HFFc6 (cell line): ENCODE measurements around the gene IGF2BP3. TPM values are rescaled to one million over a fixed set of nuclear protein-coding genes. Genes with fewer than 3 reads are reported as not detected.
A peak's percentile ranks its signal among the peaks of the same experiment; 100 is the strongest.

ENCODE experiments used
- DNase-seq: peaks from one replicate; pipeline ENCODE4 v3.0.0-alpha.2; 2018
- H3K27ac Mint-ChIP-seq: 2 replicates; pipeline ENCODE4 v1.8.0; 2020; ENCODE audit warnings: mild to moderate bottlenecking, mixed read lengths
- H3K27me3 Mint-ChIP-seq: 2 replicates; pipeline ENCODE4 v1.8.0; 2021; ENCODE audit warnings: mild to moderate bottlenecking, moderate library complexity, mixed read lengths; ENCODE audit not compliant: insufficient read depth
- H3K36me3 Mint-ChIP-seq: 2 replicates; pipeline ENCODE4 v1.8.0; 2021; ENCODE audit warnings: low read depth, mixed read lengths
- H3K4me1 Mint-ChIP-seq: 2 replicates; pipeline ENCODE4 v1.8.0; 2020; ENCODE audit warnings: low read depth, mixed read lengths
- H3K4me3 Mint-ChIP-seq: 2 replicates; pipeline ENCODE4 v1.8.0; 2020; ENCODE audit warnings: mild to moderate bottlenecking, moderate library complexity, mixed read lengths
- H3K9me3 Mint-ChIP-seq: 2 replicates; pipeline ENCODE4 v1.8.0; 2020; ENCODE audit warnings: mild to moderate bottlenecking, mixed read lengths
- total RNA-seq, 6 experiments: library from RNA; stranded (reverse); fragmentation: NEBNext Ultra II Directional; extraction: Animal tissue kit (Norgen Biotek cat#: 25700); gene quantifications; 2 replicates in 1 of 6; 3 replicates in 5 of 6; pipeline ENCODE4 v1.2.3, GENCODE V29; 2021
- TF ChIP-seq, protein P1 (sequence below): fragments of 200-600 bp; sonication (generic); IDR thresholded peaks from 2 replicates; pipeline ENCODE4 v1.5.0; 2021; ENCODE audit warnings: antibody characterized with exemption, mild to moderate bottlenecking

Gene IGF2BP3
- total RNA-seq, 6 experiments from 2014 or later = 23.8 to 33.1 (median 31.0) TPM

DNA sequence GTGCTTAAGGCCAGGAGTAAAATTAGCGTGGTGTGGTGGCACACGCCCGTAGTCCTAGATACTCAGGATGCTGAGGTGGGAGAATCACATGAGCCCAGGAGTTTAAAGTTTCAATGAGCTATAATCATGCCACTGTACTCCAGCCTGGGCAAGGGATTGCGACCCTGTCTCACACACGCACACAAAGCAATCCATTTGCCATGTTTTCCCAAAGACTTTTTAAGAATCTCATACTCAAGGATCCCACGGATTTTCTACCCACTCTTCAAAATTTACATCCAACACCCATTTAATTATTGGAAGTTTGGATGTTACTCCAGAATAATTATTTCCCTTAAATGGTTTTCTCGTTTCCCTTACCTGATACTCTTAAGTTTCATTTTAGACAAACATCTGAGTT lies 47.9 kb downstream of the IGF2BP3 start:
- H3K4me3 Mint-ChIP-seq = no peak overlapping the region
- TF ChIP-seq, protein P1, sequence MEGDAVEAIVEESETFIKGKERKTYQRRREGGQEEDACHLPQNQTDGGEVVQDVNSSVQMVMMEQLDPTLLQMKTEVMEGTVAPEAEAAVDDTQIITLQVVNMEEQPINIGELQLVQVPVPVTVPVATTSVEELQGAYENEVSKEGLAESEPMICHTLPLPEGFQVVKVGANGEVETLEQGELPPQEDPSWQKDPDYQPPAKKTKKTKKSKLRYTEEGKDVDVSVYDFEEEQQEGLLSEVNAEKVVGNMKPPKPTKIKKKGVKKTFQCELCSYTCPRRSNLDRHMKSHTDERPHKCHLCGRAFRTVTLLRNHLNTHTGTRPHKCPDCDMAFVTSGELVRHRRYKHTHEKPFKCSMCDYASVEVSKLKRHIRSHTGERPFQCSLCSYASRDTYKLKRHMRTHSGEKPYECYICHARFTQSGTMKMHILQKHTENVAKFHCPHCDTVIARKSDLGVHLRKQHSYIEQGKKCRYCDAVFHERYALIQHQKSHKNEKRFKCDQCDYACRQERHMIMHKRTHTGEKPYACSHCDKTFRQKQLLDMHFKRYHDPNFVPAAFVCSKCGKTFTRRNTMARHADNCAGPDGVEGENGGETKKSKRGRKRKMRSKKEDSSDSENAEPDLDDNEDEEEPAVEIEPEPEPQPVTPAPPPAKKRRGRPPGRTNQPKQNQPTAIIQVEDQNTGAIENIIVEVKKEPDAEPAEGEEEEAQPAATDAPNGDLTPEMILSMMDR = no peak
- no peak for DNase-seq
- H3K4me1 Mint-ChIP-seq = peaks cover 30% of the 10 kb centered on the region
- no peak overlapping the region for H3K27ac Mint-ChIP-seq
- no peaks in the 10 kb centered on the region for H3K36me3 Mint-ChIP-seq
- no peaks in the 10 kb centered on the region for H3K9me3 Mint-ChIP-seq
- H3K27me3 Mint-ChIP-seq = no peaks in the 10 kb centered on the region

DNA sequence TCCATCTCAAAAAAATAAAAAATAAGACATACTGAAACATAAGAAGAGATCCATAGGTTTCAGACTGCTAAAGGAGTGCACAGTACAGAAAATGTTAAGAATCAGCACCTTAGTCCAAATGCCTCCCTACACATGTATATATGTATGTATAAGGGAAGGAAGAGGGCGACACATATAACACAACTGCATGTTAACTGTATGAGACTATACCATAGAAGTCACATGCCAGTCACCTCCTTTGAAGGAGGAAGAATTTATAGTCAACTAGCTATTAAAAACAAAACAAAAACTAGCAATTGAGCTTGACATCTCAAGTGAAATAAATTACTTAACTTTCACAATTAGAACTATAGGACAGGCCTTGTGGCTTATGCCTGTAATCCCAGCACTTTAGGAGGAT lies 50.4 kb downstream of the IGF2BP3 start:
- TF ChIP-seq, protein P1 = no peak
- no peak for DNase-seq
- no peaks in the 10 kb centered on the region for H3K9me3 Mint-ChIP-seq
- H3K4me1 Mint-ChIP-seq = peaks cover 20% of the 10 kb centered on the region
- no peaks in the 10 kb centered on the region; the same call in 1 of the 2 replicates for H3K27me3 Mint-ChIP-seq
- peaks cover 10% of the 10 kb centered on the region for H3K36me3 Mint-ChIP-seq
- H3K27ac Mint-ChIP-seq = no peak overlapping the region
- no peak overlapping the region for H3K4me3 Mint-ChIP-seq

DNA sequence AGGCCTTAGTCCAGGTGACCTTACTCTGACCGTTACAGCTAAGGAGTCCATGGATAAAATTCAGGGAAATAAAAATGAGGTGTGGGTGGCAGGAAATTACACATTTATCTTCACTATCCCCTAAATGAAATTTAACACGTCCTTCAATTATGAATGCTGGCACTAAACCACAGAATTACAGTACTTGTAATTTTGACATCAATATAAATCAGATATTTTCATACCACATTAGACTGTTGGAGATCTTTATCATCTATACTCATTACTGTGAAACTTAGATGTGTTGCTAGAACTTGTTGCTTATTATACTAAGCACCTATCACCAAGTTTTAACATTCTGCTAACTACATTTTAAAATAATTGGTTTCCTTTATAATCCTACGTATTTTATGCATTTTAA lies 51.1 kb downstream of the IGF2BP3 start:
- H3K36me3 Mint-ChIP-seq = peaks cover 14% of the 10 kb centered on the region
- peak overlapping the region; percentile 2; the same call in 1 of the 2 replicates for H3K27ac Mint-ChIP-seq
- TF ChIP-seq, protein P1 = no peak
- no peaks in the 10 kb centered on the region; the same call in 1 of the 2 replicates for H3K27me3 Mint-ChIP-seq
- H3K9me3 Mint-ChIP-seq = no peaks in the 10 kb centered on the region
- DNase-seq = no peak
- H3K4me3 Mint-ChIP-seq = no peak overlapping the region
- H3K4me1 Mint-ChIP-seq = peaks cover 20% of the 10 kb centered on the region

DNA sequence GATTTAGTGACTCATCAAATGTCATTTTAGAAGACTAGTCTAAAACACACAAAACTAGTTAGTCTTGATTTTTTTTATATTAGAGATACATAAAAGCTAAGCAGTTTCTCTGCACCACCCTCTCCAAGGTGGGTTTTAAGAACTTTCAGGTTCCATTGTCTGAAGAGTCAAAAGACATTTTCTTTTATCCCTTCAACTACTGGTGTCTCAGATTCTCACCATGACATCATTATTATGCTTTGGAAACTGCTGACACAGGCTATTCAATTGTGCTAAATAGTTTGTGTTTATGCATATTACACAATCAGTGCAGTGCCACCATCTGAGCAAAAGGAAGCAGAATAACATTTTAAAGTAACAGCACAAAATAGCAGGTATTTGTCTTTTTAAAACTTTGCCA lies 52.2 kb downstream of the IGF2BP3 start:
- Mint-ChIP-seq H3K27ac (no peak overlapping the region; the same call in 1 of the 2 replicates), H3K27me3 (no peaks in the 10 kb centered on the region; the same call in 1 of the 2 replicates), H3K4me1 (peaks cover 24% of the 10 kb centered on the region), H3K4me3 (no peak overlapping the region), H3K9me3 (no peaks in the 10 kb centered on the region), H3K36me3 (peaks cover 19% of the 10 kb centered on the region)
- DNase-seq = peak; percentile 14
- TF ChIP-seq, protein P1 = no peak

DNA sequence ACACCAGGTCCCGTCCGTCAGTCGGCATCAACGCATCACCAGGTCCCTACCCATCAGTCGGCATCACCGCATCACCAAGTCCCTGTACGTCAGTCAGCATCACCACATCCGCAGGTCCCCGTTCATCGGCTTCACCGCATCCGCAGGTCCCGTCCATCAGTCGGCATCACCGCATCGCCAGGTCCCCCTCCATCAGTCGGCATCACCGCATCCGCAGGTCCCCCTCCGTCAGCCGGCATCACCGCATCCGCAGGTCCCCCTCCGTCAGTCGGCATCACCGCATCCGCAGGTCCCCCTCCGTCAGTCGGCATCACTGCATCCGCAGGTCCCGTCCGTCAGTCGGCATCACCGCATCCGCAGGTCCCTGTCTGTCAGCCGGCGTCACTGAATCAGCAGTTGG lies 55.1 kb downstream of the IGF2BP3 start:
- Mint-ChIP-seq H3K36me3 (peaks cover 19% of the 10 kb centered on the region), H3K27ac (no peak overlapping the region), H3K4me3 (no peak overlapping the region), H3K4me1 (peaks cover 24% of the 10 kb centered on the region), H3K9me3 (no peaks in the 10 kb centered on the region), H3K27me3 (no peaks in the 10 kb centered on the region; the same call in 1 of the 2 replicates)
- TF ChIP-seq, protein P1 = no peak
- DNase-seq = no peak
